Karpas-422 (cell line): ENCODE results near the gene SEC24D. TPM values are rescaled to one million over a fixed set of nuclear protein-coding genes. Genes with fewer than 3 reads are reported as not detected.
A peak's percentile ranks its signal among the peaks of the same experiment; 100 is the strongest.

Experiments
- DNase-seq: peaks from one replicate; pipeline ENCODE4 v3.0.0-alpha.2; 2015
- H2AFZ ChIP-seq: fragments of 200-600 bp; sonication (generic); 2 replicates; pipeline ENCODE4 v1.6.1; 2014; ENCODE audit warnings: antibody characterized with exemption, low read length, mixed read lengths
- H3K27ac ChIP-seq: fragments of 200-600 bp; sonication (generic); 2 replicates; pipeline ENCODE4 v1.5.1; 2014; ENCODE audit warnings: mild to moderate bottlenecking, low read length, moderate library complexity
- H3K27me3 ChIP-seq: fragments of 200-600 bp; sonication (generic); 2 replicates; pipeline ENCODE4 v1.6.1; 2014; ENCODE audit warnings: low read length, mixed read lengths
- H3K36me3 ChIP-seq: fragments of 200-600 bp; sonication (generic); 2 replicates; pipeline ENCODE4 v1.6.1; 2014; ENCODE audit warnings: low read length, mixed read lengths; ENCODE audit not compliant: insufficient read depth
- H3K4me1 ChIP-seq: fragments of 200-600 bp; sonication (generic); 2 replicates; pipeline ENCODE4 v1.6.1; 2014; ENCODE audit warnings: mild to moderate bottlenecking, low read length, mixed read lengths
- H3K4me2 ChIP-seq: fragments of 200-600 bp; sonication (generic); 2 replicates; pipeline ENCODE4 v1.6.1; 2014; ENCODE audit warnings: low read length, low read depth, mild to moderate bottlenecking; ENCODE audit not compliant: poor library complexity, severe bottlenecking
- H3K4me3 ChIP-seq: fragments of 200-600 bp; sonication (generic); 2 replicates; pipeline ENCODE4 v1.5.1; 2014; ENCODE audit warnings: mild to moderate bottlenecking, antibody characterized with exemption, low read length, mixed read lengths
- H3K79me2 ChIP-seq: fragments of 200-600 bp; sonication (generic); 2 replicates; pipeline ENCODE4 v1.6.1; 2014; ENCODE audit warnings: mild to moderate bottlenecking, low read length, mixed read lengths
- H3K9ac ChIP-seq: fragments of 200-600 bp; sonication (generic); 2 replicates; pipeline ENCODE4 v1.6.0; 2014; ENCODE audit warnings: low read length
- H3K9me2 ChIP-seq: fragments of 200-600 bp; sonication (generic), shearing (Covaris generic); replicated peaks from 2 replicates; pipeline ENCODE4 v1.6.0; 2014; ENCODE audit warnings: mild to moderate bottlenecking, low read length, moderate library complexity; ENCODE audit not compliant: insufficient read depth
- H3K9me3 ChIP-seq: fragments of 300-700, 200-600 bp; sonication (generic); 2 replicates; pipeline ENCODE4 v1.6.1; 2014; ENCODE audit warnings: low read length, mixed read lengths
- H4K20me1 ChIP-seq: fragments of 200-600 bp; sonication (generic); 2 replicates; pipeline ENCODE4 v1.6.1; 2014; ENCODE audit warnings: mild to moderate bottlenecking, antibody characterized with exemption, low read length, low read depth; ENCODE audit not compliant: insufficient read depth
- total RNA-seq: library from RNA; depleted of rRNA; stranded (reverse); fragments of >200 nt; shearing (Covaris generic); gene quantifications from 2 replicates; pipeline ENCODE4 v1.2.3, GENCODE V29; 2014; ENCODE audit warnings: low replicate concordance

The SEC24D gene
- total RNA-seq, 1 experiment from 2014 or later = 65.0 TPM

GRCh38 chr4:118872181-118872580, 36.3 kb upstream of the SEC24D start:
- H3K9ac ChIP-seq = no peak overlapping the region
- H3K27ac ChIP-seq = no peak overlapping the region
- DNase-seq = no peak
- peaks cover 3% of the 10 kb centered on the region; the same call in 1 of the 2 replicates for H3K4me1 ChIP-seq
- H3K27me3 ChIP-seq = no peaks in the 10 kb centered on the region; the same call in 1 of the 2 replicates
- H3K4me3 ChIP-seq = no peak overlapping the region
- no peaks in the 10 kb centered on the region for H3K9me3 ChIP-seq
- no peak overlapping the region for H2AFZ ChIP-seq
- no peaks in the 10 kb centered on the region for H3K36me3 ChIP-seq
- H4K20me1 ChIP-seq = no peaks in the 10 kb centered on the region
- no peaks in the 10 kb centered on the region for H3K9me2 ChIP-seq
- H3K4me2 ChIP-seq = no peak overlapping the region
- no peaks in the 10 kb centered on the region for H3K79me2 ChIP-seq

- Histone ChIP-seq H3K27me3 (no peaks in the 10 kb centered on the region; the same call in 1 of the 2 replicates), H3K9me3 (no peaks in the 10 kb centered on the region), H3K36me3 (no peaks in the 10 kb centered on the region), H3K79me2 (no peaks in the 10 kb centered on the region), H3K4me1 (peaks cover 12% of the 10 kb centered on the region), H3K9ac (no peak overlapping the region), H3K4me3 (no peak overlapping the region), H2AFZ (no peak overlapping the region), H3K9me2 (no peaks in the 10 kb centered on the region), H3K27ac (no peak overlapping the region), H3K4me2 (no peak overlapping the region), H4K20me1 (no peaks in the 10 kb centered on the region)
- DNase-seq = no peak
Measured at GRCh38 chr4:118869808-118870342, 33.9 kb upstream of the SEC24D start.

GRCh38 chr4:118867311-118868067, 31.6 kb upstream of the SEC24D start:
- H2AFZ ChIP-seq = no peak overlapping the region
- H3K9me2 ChIP-seq = no peaks in the 10 kb centered on the region
- no peaks in the 10 kb centered on the region for H3K36me3 ChIP-seq

GRCh38 chr4:118866442-118866841, 30.5 kb upstream of the SEC24D start:
- Histone ChIP-seq H3K9ac (no peak overlapping the region), H3K9me3 (no peaks in the 10 kb centered on the region), H3K4me3 (no peak overlapping the region), H3K4me2 (no peak overlapping the region), H3K79me2 (no peaks in the 10 kb centered on the region), H2AFZ (no peak overlapping the region), H3K27ac (no peak overlapping the region), H3K27me3 (no peaks in the 10 kb centered on the region), H3K36me3 (no peaks in the 10 kb centered on the region), H3K4me1 (peaks cover 9% of the 10 kb centered on the region), H4K20me1 (no peaks in the 10 kb centered on the region), H3K9me2 (no peaks in the 10 kb centered on the region)
- DNase-seq = no peak

More at GRCh38 chr4:118867311-118868067, 31.6 kb upstream of the SEC24D start:
- Histone ChIP-seq H3K4me3 (no peak overlapping the region), H3K79me2 (no peaks in the 10 kb centered on the region), H3K27ac (no peak overlapping the region), H3K4me1 (peaks cover 9% of the 10 kb centered on the region), H3K9ac (no peak overlapping the region), H3K9me3 (no peaks in the 10 kb centered on the region), H4K20me1 (no peaks in the 10 kb centered on the region), H3K4me2 (no peak overlapping the region), H3K27me3 (no peaks in the 10 kb centered on the region)
- DNase-seq = no peak

GRCh38 chr4:118865091-118865708, 29.3 kb upstream of the SEC24D start:
- no peaks in the 10 kb centered on the region for H3K36me3 ChIP-seq
- H3K79me2 ChIP-seq = no peaks in the 10 kb centered on the region
- peak; percentile 83 for DNase-seq
- no peaks in the 10 kb centered on the region for H3K9me2 ChIP-seq
- H3K27me3 ChIP-seq = no peaks in the 10 kb centered on the region
- no peak overlapping the region for H3K4me3 ChIP-seq
- no peak overlapping the region for H3K27ac ChIP-seq
- peak overlapping the region; percentile 81 for H2AFZ ChIP-seq
- H3K4me1 ChIP-seq = peaks cover 9% of the 10 kb centered on the region
- peak overlapping the region; percentile 32 for H3K9ac ChIP-seq
- no peaks in the 10 kb centered on the region for H3K9me3 ChIP-seq
- H4K20me1 ChIP-seq = no peaks in the 10 kb centered on the region
- peak overlapping the region; percentile 46 for H3K4me2 ChIP-seq

- Histone ChIP-seq H3K4me1 (no peaks in the 10 kb centered on the region), H3K79me2 (no peaks in the 10 kb centered on the region), H4K20me1 (no peaks in the 10 kb centered on the region), H3K9me3 (no peaks in the 10 kb centered on the region), H3K4me2 (no peak overlapping the region), H3K27me3 (no peaks in the 10 kb centered on the region), H3K27ac (no peak overlapping the region), H3K9ac (no peak overlapping the region), H3K4me3 (no peak overlapping the region), H2AFZ (no peak overlapping the region), H3K9me2 (no peaks in the 10 kb centered on the region), H3K36me3 (no peaks in the 10 kb centered on the region)
- no peak for DNase-seq
Measured at GRCh38 chr4:118858779-118859178, 22.9 kb upstream of the SEC24D start.

- Histone ChIP-seq H3K4me1 (no peaks in the 10 kb centered on the region; the same call in 1 of the 2 replicates), H3K27me3 (no peaks in the 10 kb centered on the region), H3K36me3 (no peaks in the 10 kb centered on the region), H4K20me1 (no peaks in the 10 kb centered on the region), H3K79me2 (no peaks in the 10 kb centered on the region), H3K4me2 (no peak overlapping the region), H3K9me3 (no peaks in the 10 kb centered on the region), H3K27ac (no peak overlapping the region), H3K9me2 (no peaks in the 10 kb centered on the region), H2AFZ (0 out of 2 replicates have a peak overlapping the region, but pooled peaks have one; percentile 1), H3K4me3 (no peak overlapping the region), H3K9ac (no peak overlapping the region)
- no peak for DNase-seq
Measured at GRCh38 chr4:118857760-118858159, 21.8 kb upstream of the SEC24D start.

- H3K27ac ChIP-seq = no peak overlapping the region
- H3K79me2 ChIP-seq = no peaks in the 10 kb centered on the region
- peak overlapping the region; percentile 69 for H3K4me3 ChIP-seq
- peak overlapping the region; percentile 92 for H2AFZ ChIP-seq
- peak overlapping the region; percentile 65 for H3K9ac ChIP-seq
- H4K20me1 ChIP-seq = no peaks in the 10 kb centered on the region
- H3K4me1 ChIP-seq = peaks cover 33% of the 10 kb centered on the region
- no peaks in the 10 kb centered on the region for H3K27me3 ChIP-seq
- no peaks in the 10 kb centered on the region for H3K9me2 ChIP-seq
- peak; percentile 75 for DNase-seq
- no peaks in the 10 kb centered on the region for H3K36me3 ChIP-seq
- peak overlapping the region; percentile 80 for H3K4me2 ChIP-seq
- no peaks in the 10 kb centered on the region for H3K9me3 ChIP-seq
Measured at GRCh38 chr4:118850488-118851173, 14.7 kb upstream of the SEC24D start.
